PC-9 (cell line): Measurements from ENCODE around the gene MASP1.

Experiments used
- EZH2 ChIP-seq: fragments of 200-600 bp; sonication (generic); IDR thresholded peaks from 2 replicates; pipeline ENCODE4 v1.8.0; 2017; ENCODE audit warnings: antibody characterized with exemption, low read depth
- TF ChIP-seq, protein P1 (sequence below): fragments of 200-600 bp; sonication (generic); conservative IDR thresholded peaks from 2 replicates; pipeline ENCODE4 v1.6.1; 2017; ENCODE audit warnings: mixed run types, antibody characterized with exemption, mild to moderate bottlenecking, moderate library complexity

DNA sequence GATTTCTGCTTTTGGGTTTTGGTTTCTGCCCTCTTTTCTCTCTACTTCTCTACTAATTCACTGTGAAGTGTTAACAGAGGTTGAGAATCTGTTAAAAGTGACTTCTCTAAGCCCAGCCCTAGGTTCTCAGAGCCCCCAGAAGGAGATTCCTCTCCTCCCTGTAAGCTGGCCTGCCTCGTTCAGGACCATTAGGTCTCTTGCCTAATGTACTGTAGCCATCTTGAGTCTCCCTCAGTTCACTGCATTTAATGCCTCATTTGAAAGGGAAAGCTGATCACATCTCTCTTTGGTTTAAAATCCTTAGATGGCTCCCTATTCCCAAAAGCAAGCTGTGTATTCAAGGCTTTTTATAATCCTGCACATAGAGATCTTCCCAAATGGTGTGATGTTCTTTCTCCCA lies 77.9 kb downstream of the MASP1 start:
- TF ChIP-seq, protein P1, sequence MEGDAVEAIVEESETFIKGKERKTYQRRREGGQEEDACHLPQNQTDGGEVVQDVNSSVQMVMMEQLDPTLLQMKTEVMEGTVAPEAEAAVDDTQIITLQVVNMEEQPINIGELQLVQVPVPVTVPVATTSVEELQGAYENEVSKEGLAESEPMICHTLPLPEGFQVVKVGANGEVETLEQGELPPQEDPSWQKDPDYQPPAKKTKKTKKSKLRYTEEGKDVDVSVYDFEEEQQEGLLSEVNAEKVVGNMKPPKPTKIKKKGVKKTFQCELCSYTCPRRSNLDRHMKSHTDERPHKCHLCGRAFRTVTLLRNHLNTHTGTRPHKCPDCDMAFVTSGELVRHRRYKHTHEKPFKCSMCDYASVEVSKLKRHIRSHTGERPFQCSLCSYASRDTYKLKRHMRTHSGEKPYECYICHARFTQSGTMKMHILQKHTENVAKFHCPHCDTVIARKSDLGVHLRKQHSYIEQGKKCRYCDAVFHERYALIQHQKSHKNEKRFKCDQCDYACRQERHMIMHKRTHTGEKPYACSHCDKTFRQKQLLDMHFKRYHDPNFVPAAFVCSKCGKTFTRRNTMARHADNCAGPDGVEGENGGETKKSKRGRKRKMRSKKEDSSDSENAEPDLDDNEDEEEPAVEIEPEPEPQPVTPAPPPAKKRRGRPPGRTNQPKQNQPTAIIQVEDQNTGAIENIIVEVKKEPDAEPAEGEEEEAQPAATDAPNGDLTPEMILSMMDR: no peak
- no peak for TF ChIP-seq EZH2
